IgD-negative memory B cell (primary cell): Measurements from ENCODE around the gene DGCR8. TPM values are rescaled to one million over a fixed set of nuclear protein-coding genes. Genes with fewer than 3 reads are reported as not detected.

Experiments
- H3K27ac Mint-ChIP-seq, 3 donors: one replicate each; pipeline ENCODE4 v1.8.0; 2020 to 2022; ENCODE audit warnings: mild to moderate bottlenecking in 3 of 3, mixed read lengths in 3 of 3, moderate library complexity in 1 of 3
- H3K27me3 Mint-ChIP-seq: one replicate; pipeline ENCODE4 v1.8.0; 2021; ENCODE audit warnings: mixed read lengths
- H3K36me3 Mint-ChIP-seq: one replicate; pipeline ENCODE4 v1.8.0; 2020; ENCODE audit warnings: mild to moderate bottlenecking, mixed read lengths
- H3K4me1 Mint-ChIP-seq, 3 donors: one replicate each; pipeline ENCODE4 v1.8.0; 2020 to 2022; ENCODE audit warnings: mixed read lengths in 3 of 3, mild to moderate bottlenecking in 1 of 3
- H3K4me3 Mint-ChIP-seq, 4 donors: one replicate each; pipeline ENCODE4 v1.8.0; 2020 to 2022; ENCODE audit warnings: mild to moderate bottlenecking in 4 of 4, mixed read lengths in 4 of 4, moderate library complexity in 3 of 4
- H3K9me3 Mint-ChIP-seq, 3 donors: one replicate each; pipeline ENCODE4 v1.8.0; 2020 to 2021; ENCODE audit warnings: mixed read lengths in 3 of 3, mild to moderate bottlenecking in 1 of 3
- polyA plus RNA-seq: library from polyadenylated mRNA; unstranded; fragments of 300-500 nt; fragmentation: Illumina TruSeq; gene quantifications from one replicate; pipeline ENCODE4 v1.2.3, GENCODE V29; 2021

DGCR8 gene
- polyA plus RNA-seq, 1 donor from 2014 or later = 4.8 TPM

DNA sequence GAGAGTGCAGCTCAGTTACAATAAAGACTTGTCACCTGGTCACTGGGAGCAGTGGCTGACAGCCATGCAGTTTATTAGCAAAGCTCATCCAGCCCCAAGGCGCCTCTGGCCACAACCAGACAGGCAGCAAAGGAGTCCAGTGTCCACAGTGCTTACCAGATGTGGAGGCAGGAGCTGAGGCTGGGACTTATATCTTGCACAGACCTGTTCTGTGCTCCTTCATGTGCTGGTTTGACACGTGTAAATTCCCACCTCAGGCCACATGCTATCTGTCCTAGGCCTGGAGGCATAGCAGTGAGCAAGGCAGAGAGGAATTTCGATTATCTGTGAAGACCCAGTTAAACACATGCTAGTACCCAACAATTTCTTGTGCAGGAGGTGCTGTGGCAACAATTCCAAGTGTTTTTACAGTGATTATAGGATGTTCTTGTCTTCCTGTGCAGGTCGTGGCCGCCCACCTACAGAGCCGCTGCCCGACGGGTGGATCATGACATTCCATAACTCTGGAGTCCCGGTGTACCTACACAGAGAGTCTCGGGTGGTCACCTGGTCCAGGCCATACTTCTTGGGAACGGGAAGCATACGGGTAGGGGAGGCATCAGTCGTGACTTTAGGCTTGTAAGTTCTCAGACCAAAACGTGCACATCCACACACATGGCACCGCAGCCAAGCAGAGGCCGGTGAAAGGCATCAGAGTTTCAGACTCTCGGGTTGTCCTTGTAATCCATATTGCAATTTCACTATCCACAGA lies 9.4 kb downstream of the DGCR8 start:
- no peaks in the 10 kb centered on the region for H3K27me3 Mint-ChIP-seq
- peaks cover 3% of the 10 kb centered on the region for H3K36me3 Mint-ChIP-seq
- no peak overlapping the region for H3K27ac Mint-ChIP-seq
- no peak overlapping the region for H3K4me3 Mint-ChIP-seq
- peaks cover 0 to 3% (median 0%) of the 10 kb centered on the region in 3 donors for H3K4me1 Mint-ChIP-seq
- no peaks in the 10 kb centered on the region for H3K9me3 Mint-ChIP-seq

DNA sequence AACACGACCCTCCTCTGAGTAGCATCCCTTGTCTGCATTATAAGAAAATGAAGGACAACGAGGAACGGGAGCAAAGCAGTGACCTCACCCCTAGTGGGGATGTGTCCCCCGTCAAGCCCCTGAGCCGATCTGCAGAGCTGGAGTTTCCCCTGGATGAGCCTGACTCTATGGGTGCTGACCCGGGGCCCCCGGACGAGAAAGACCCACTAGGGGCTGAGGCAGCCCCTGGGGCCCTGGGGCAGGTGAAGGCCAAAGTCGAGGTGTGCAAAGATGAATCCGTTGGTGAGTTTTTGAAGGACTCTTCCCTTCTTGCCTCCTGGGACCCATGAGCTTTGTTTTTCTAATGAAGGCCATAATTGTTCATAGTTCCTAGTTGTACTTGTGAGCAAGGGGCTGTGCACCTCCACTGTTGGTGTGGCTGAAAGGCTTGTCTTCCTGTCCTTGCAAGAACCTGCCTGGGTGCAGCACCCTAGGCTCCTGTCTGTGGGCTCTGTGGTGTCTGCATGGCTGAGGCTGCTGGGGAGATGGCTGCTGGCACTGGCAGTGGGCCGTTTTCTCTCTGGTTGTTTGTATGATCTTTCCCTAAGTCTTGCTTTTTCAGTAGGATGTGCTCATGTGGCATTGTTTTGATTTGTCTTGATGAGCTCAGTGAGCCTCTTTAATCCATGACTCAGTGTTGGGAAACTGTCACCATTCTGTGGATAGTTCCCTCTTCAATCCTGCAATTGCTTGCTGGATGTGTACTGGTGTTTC lies 10.1 kb downstream of the DGCR8 start:
- Mint-ChIP-seq H3K4me1 (no peaks in the 10 kb centered on the region), H3K27me3 (no peaks in the 10 kb centered on the region), H3K27ac (no peak overlapping the region), H3K4me3 (no peak overlapping the region), H3K36me3 (peaks cover 4% of the 10 kb centered on the region), H3K9me3 (no peaks in the 10 kb centered on the region)

DNA sequence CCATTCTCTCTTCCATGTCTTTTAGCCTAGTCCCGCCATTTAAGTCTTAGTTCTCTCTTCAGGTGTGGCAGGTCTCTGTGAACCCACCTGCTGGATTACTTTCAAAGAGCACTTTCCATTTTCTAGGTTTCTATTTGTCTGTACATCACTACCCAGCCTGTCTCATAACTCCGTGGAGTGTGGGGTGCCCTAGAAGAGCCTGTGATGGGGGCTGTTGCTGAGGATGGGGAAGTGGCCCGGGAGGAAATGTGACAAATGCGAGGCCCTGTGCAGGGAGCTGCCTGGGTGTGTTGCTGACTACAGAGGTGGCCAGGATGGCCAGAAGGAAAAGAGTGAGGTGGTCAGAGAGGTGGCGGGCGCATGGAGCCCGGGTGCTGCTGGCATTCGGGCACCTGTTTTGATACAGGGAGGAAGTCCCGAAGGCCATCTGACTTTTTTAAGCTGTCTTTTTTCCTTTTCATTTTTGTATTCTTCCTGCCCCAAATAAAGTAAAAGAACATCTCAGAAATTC lies 10.7 kb downstream of the DGCR8 start:
- Mint-ChIP-seq H3K9me3 (no peaks in the 10 kb centered on the region), H3K4me3 (no peak overlapping the region), H3K27ac (no peak overlapping the region), H3K27me3 (no peaks in the 10 kb centered on the region), H3K36me3 (peaks cover 8% of the 10 kb centered on the region), H3K4me1 (no peaks in the 10 kb centered on the region)

DNA sequence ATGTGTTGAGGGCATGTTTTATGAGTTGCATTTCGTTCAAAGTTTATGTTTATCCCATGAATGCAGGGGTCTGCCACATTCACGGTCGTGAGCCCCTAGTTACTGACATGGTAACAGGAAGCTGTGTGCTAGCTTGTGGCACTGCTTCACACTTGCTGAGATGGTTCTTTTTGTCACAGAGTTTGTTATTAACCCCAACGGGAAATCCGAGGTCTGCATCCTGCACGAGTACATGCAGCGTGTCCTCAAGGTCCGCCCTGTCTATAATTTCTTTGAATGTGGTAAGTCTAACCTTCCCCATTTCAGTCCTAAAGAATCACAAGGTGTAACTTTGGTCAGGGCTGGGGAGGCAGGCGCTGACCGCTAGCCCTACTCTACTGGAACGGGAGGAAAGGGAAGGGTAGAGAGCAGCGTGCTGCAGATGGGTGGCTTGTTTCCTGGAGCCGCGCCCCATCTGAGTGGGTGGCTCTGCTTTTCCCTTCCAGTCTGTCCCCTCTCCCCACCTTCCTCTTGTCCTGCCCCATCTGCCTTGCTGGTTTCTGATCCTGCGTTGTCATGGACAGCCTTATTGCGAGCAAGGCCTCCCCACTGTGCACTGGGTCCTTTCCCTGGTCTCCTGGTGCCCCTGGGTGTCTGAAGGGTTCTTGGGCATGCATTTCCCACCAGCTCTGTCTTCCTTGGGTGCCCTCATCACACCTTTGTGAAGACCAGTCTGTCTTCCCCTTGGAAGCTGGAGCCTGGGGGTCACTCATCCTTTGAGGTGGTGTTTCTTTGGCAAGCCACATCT lies 11.8 kb downstream of the DGCR8 start:
- H3K27me3 Mint-ChIP-seq = no peaks in the 10 kb centered on the region
- peaks cover 17% of the 10 kb centered on the region for H3K36me3 Mint-ChIP-seq
- H3K4me1 Mint-ChIP-seq = no peaks in the 10 kb centered on the region
- no peaks in the 10 kb centered on the region for H3K9me3 Mint-ChIP-seq
- H3K27ac Mint-ChIP-seq = no peak overlapping the region
- H3K4me3 Mint-ChIP-seq = no peak overlapping the region

DNA sequence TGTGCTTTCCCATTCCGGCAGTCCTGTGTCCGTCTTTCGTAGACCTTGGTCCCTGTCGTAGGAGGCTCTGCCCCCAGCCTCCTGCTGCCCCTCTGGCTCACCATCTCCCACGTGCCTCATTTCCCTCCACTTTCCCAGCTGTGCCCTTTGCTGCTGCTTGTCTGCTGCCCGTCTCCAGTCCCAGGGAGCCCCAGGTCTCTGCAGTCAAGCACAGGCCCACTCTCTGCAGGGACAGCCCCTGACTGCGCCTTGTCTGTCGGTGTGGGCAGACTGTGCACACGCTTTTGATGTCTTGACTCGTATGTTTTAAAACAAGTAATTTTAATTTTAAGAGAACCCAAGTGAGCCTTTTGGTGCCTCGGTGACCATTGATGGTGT lies 12.4 kb downstream of the DGCR8 start:
- H3K27ac Mint-ChIP-seq = no peak overlapping the region
- no peaks in the 10 kb centered on the region for H3K4me1 Mint-ChIP-seq
- no peaks in the 10 kb centered on the region for H3K9me3 Mint-ChIP-seq
- H3K27me3 Mint-ChIP-seq = no peaks in the 10 kb centered on the region
- H3K4me3 Mint-ChIP-seq = no peak overlapping the region
- H3K36me3 Mint-ChIP-seq = peaks cover 21% of the 10 kb centered on the region

DNA sequence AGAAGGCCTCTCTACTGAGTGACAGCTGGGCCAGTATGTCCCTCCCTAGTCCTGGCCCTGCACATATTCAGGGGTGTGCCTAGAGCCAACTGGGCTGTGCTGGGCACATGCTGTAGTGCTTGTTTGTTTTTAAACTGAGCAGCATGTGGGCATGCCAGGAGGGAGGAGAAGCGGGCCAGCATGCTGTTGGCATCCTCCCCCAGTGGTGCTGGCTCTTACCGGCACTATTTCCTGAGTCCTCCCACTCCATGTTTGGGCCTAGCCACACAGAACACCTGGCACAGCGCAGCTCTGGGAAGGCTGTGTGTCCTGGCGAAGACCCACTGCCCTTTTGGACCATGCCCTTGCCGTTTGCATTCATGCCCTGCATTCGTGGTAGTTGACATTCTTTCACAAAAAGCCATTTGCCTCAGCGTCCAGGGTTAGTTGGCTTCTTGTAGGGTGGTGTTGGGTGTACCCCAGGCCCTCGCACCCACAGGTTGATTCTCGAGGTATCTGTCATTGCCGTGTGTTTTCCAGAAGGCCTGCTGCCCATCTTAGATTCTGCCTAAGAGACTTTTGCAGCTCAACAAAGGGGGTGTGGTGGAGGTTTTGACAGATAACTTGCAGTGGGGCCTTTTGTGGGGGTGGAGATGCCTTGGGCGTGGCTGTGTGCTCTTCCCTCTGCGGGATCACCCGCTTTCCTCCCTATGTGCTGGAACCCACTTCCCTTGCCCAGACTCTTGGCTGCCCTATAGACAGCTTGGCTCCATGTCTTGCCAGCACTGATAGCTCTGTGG lies 13.6 kb downstream of the DGCR8 start:
- Mint-ChIP-seq H3K27ac (no peak overlapping the region), H3K4me3 (no peak overlapping the region), H3K4me1 (no peaks in the 10 kb centered on the region), H3K36me3 (peaks cover 21% of the 10 kb centered on the region), H3K27me3 (no peaks in the 10 kb centered on the region), H3K9me3 (no peaks in the 10 kb centered on the region)

GRCh38 chr22:20094197-20094807 lies 14.3 kb downstream of the DGCR8 start:
- H3K36me3 Mint-ChIP-seq = peaks cover 21% of the 10 kb centered on the region
- H3K27me3 Mint-ChIP-seq = no peaks in the 10 kb centered on the region
- no peaks in the 10 kb centered on the region for H3K4me1 Mint-ChIP-seq
- no peaks in the 10 kb centered on the region for H3K9me3 Mint-ChIP-seq
- H3K27ac Mint-ChIP-seq = no peak overlapping the region
- H3K4me3 Mint-ChIP-seq = no peak overlapping the region

DNA sequence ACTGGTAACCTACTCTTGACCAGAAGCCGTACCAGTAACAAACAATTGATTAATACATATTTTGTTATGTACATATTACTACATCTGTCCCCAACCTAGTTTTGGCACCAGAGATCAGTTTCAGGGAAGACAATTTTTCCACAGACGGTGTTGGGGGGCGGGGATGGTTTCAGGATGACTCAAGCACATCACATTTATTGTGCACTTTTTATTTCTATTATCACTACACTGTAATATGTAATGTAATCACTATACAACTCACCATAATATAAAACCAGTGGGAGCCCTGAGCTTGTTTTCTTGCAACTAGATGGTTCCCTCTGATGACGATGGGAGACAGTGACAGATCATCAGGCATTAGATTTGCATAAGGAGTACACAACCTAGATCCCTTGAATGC lies 15.5 kb downstream of the DGCR8 start:
- no peak overlapping the region for H3K27ac Mint-ChIP-seq
- no peaks in the 10 kb centered on the region for H3K27me3 Mint-ChIP-seq
- no peaks in the 10 kb centered on the region for H3K9me3 Mint-ChIP-seq
- no peak overlapping the region for H3K4me3 Mint-ChIP-seq
- H3K36me3 Mint-ChIP-seq = peaks cover 18% of the 10 kb centered on the region
- peaks cover 0 to 1% (median 0%) of the 10 kb centered on the region in 3 donors for H3K4me1 Mint-ChIP-seq

- Mint-ChIP-seq H3K9me3 (no peaks in the 10 kb centered on the region), H3K27me3 (no peaks in the 10 kb centered on the region), H3K4me1 (peaks cover 0 to 1% (median 0%) of the 10 kb centered on the region in 3 donors), H3K36me3 (peaks cover 18% of the 10 kb centered on the region), H3K27ac (peak overlapping the region in 1 of 3 donors; percentile 63), H3K4me3 (no peak overlapping the region)
These were observed 16.8 kb downstream of the DGCR8 start for GRCh38 chr22:20096574-20097420.

DNA sequence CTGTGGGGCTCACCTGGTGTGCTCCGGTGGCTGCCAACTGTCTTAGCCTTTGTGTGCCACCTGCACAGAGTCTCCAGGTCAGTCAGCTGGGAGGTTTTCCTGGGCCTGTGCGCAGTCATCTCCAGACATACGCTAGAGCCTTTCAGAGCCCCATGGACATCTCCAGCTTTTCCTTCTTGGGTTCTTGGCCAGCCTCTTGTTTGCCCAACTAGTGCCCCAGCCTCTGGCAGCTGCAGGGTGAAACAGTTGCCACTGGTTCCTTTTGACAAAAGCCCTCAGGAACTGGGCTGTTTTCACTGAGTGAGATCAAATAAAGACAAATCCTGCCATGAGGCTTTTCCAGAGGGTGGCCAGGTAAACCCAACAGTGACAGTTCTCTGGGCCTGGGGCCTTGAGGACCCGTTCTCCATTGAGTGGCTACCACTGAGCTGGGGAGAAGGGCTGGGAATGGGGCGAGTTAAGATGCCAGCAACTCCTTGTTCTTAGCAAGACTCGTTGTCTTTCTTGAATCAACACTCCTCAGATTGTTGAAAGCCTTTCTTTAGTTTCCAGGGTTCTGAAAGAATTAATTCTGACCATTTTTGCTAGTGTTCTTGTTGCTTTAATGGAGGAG lies 19.2 kb downstream of the DGCR8 start:
- Mint-ChIP-seq H3K4me3 (no peak overlapping the region), H3K9me3 (no peaks in the 10 kb centered on the region), H3K27me3 (no peaks in the 10 kb centered on the region), H3K4me1 (peaks cover 0 to 1% (median 0%) of the 10 kb centered on the region in 3 donors), H3K27ac (peak overlapping the region in 1 of 3 donors; percentile 10), H3K36me3 (peaks cover 18% of the 10 kb centered on the region)

- Mint-ChIP-seq H3K27ac (no peak overlapping the region), H3K27me3 (no peaks in the 10 kb centered on the region), H3K9me3 (no peaks in the 10 kb centered on the region), H3K4me1 (peaks cover 0 to 1% (median 0%) of the 10 kb centered on the region in 3 donors), H3K36me3 (peaks cover 6% of the 10 kb centered on the region), H3K4me3 (peak overlapping the region in 1 of 4 donors; percentile 37)
These were observed 21.6 kb downstream of the DGCR8 start for GRCh38 chr22:20101638-20102037.

DNA sequence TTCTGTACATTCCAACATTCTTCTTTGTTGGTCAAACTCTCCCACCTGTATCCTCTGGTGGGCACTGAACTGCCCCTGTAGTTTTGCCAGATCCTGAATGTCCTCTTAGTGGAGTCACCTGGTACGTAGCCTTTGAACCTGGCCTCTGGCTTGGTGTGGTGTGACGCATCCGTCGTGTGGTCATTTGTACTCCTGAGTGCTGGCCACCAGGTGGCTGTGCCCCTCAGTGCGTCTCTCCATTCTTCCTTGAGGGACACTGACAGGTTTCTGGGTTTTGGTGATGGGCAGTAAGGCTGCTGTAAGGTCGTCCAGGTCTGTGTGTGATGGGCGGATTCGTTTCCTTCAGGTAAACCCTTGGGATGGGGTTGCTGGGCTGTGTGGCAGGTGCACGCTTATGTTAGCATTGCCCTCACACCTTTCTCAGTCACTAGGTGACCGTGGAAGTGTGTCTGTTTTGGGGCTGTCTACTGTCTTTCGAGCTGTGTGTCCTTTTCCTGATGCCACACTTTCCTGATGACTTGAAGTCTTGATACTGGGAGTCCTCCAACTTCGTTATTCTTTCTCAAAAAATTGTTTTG lies 22.3 kb downstream of the DGCR8 start:
- Mint-ChIP-seq H3K4me1 (peaks cover 0 to 2% (median 0%) of the 10 kb centered on the region in 3 donors), H3K4me3 (peak overlapping the region in 1 of 4 donors; percentile 47), H3K27ac (no peak overlapping the region), H3K36me3 (no peaks in the 10 kb centered on the region), H3K9me3 (no peaks in the 10 kb centered on the region), H3K27me3 (no peaks in the 10 kb centered on the region)
